Mesenchymal stem cell (in vitro differentiated cells and primary cell): Measurements from ENCODE around the gene VPREB1.

Source experiments
- DNase-seq: peaks from one replicate; pipeline ENCODE4 v3.0.0-alpha.2; 2013
- H2AFZ ChIP-seq: one replicate; pipeline ENCODE4 v1.6.1; 2013; ENCODE audit warnings: low read depth, mild to moderate bottlenecking, control low read depth, inconsistent platforms, low read length, moderate library complexity
- H2AK5ac ChIP-seq: 2 replicates; pipeline ENCODE4 v1.6.1; 2013; ENCODE audit warnings: low read length, moderate library complexity, mild to moderate bottlenecking, inconsistent platforms; ENCODE audit not compliant: severe bottlenecking
- H2BK120ac ChIP-seq: one replicate; pipeline ENCODE4 v1.6.1; 2013; ENCODE audit warnings: low read depth, mild to moderate bottlenecking, inconsistent platforms, low read length, moderate library complexity
- H2BK12ac ChIP-seq, 2 experiments: one replicate each; pipeline ENCODE4 v1.6.1; 2013; ENCODE audit warnings: inconsistent platforms in 2 of 2, low read length in 2 of 2, mild to moderate bottlenecking in 2 of 2, moderate library complexity in 2 of 2, control low read depth in 1 of 2
- H2BK15ac ChIP-seq: one replicate; pipeline ENCODE4 v1.6.1; 2013; ENCODE audit warnings: mild to moderate bottlenecking, low read depth, inconsistent platforms; ENCODE audit not compliant: poor library complexity, severe bottlenecking
- H2BK5ac ChIP-seq: 2 replicates; pipeline ENCODE4 v1.6.1; 2013; ENCODE audit warnings: low read depth, mild to moderate bottlenecking, low read length, control low read depth, inconsistent platforms; ENCODE audit not compliant: poor library complexity, severe bottlenecking
- H3K14ac ChIP-seq, 2 experiments: one replicate each; pipeline ENCODE4 v1.6.1; 2013; ENCODE audit warnings: inconsistent platforms in 2 of 2, low read length in 2 of 2, control low read depth in 1 of 2, mild to moderate bottlenecking in 1 of 2, moderate library complexity in 1 of 2
- H3K18ac ChIP-seq, 2 experiments: one replicate each; pipeline ENCODE4 v1.6.1; 2013; ENCODE audit warnings: inconsistent platforms in 2 of 2, low read length in 2 of 2, control low read depth in 1 of 2, low read depth in 1 of 2, mild to moderate bottlenecking in 1 of 2
- H3K23ac ChIP-seq, 2 experiments: one replicate each; pipeline ENCODE4 v1.6.1; 2013; ENCODE audit warnings: inconsistent platforms in 2 of 2, low read length in 2 of 2, mild to moderate bottlenecking in 2 of 2, moderate library complexity in 2 of 2, control low read depth in 1 of 2
- H3K27ac ChIP-seq: 2 replicates; pipeline ENCODE4 v1.5.1; 2013; ENCODE audit warnings: mild to moderate bottlenecking, moderate library complexity, low read length, control low read depth, inconsistent platforms; ENCODE audit not compliant: poor library complexity, severe bottlenecking
- H3K27me3 ChIP-seq, 2 experiments: 2 replicates each; pipeline versions ENCODE4 v1.6.1 to v1.7.0; 2013; ENCODE audit warnings: low read length in 2 of 2, mild to moderate bottlenecking in 2 of 2, moderate library complexity in 2 of 2, control low read depth in 1 of 2, inconsistent platforms in 1 of 2; ENCODE audit not compliant: control insufficient read depth in 1 of 2, insufficient read depth in 1 of 2
- H3K36me3 ChIP-seq, 2 experiments: 2 replicates each; pipeline versions ENCODE4 v1.6.1 to v1.7.0; 2013; ENCODE audit warnings: low read length in 2 of 2, control low read depth in 1 of 2, inconsistent platforms in 1 of 2, low read depth in 1 of 2, mild to moderate bottlenecking in 1 of 2; ENCODE audit not compliant: insufficient read depth in 2 of 2, control insufficient read depth in 1 of 2
- H3K4ac ChIP-seq, 2 experiments: one replicate each; pipeline ENCODE4 v1.6.1; 2013; ENCODE audit warnings: inconsistent platforms in 2 of 2, low read length in 2 of 2, mild to moderate bottlenecking in 2 of 2, moderate library complexity in 2 of 2, control low read depth in 1 of 2, low read depth in 1 of 2
- H3K4me1 ChIP-seq: 2 replicates; pipeline ENCODE4 v1.6.1; 2013; ENCODE audit warnings: low read depth, low read length, control low read depth; ENCODE audit not compliant: control insufficient read depth, insufficient read depth
- H3K4me2 ChIP-seq: 2 replicates; pipeline ENCODE4 v1.6.1; 2013; ENCODE audit warnings: low read length, mild to moderate bottlenecking, inconsistent platforms; ENCODE audit not compliant: poor library complexity, severe bottlenecking
- H3K4me3 ChIP-seq, 2 experiments: 2 replicates each; pipeline versions ENCODE4 v1.5.1 to v1.7.0; 2013; ENCODE audit warnings: low read length in 2 of 2, mild to moderate bottlenecking in 2 of 2, control low read depth in 1 of 2, low read depth in 1 of 2; ENCODE audit not compliant: insufficient read depth in 1 of 2
- H3K79me1 ChIP-seq: replicated peaks from 2 replicates; pipeline ENCODE4 v1.6.1; 2013; ENCODE audit warnings: mild to moderate bottlenecking, control low read depth, low read length, inconsistent platforms; ENCODE audit not compliant: poor library complexity, severe bottlenecking
- H3K9ac ChIP-seq: 2 replicates; pipeline ENCODE4 v1.7.0; 2013; ENCODE audit warnings: mild to moderate bottlenecking, low read length, moderate library complexity
- H3K9me3 ChIP-seq: 2 replicates; pipeline ENCODE4 v1.7.0; 2013; ENCODE audit warnings: mild to moderate bottlenecking, low read length; ENCODE audit not compliant: control insufficient read depth
- H4K8ac ChIP-seq: one replicate; pipeline ENCODE4 v1.6.1; 2013; ENCODE audit warnings: inconsistent platforms, mild to moderate bottlenecking, low read length, moderate library complexity
- H4K91ac ChIP-seq: one replicate; pipeline ENCODE4 v1.6.1; 2013; ENCODE audit warnings: mild to moderate bottlenecking, low read length, inconsistent platforms
- WGBS: methylation state at CpG from one replicate; pipeline ENCODE4 v1.1.7; 2013; ENCODE audit warnings: mixed read lengths; 5-methylcytosine and 5-hydroxymethylcytosine counted together

Gene VPREB1

GRCh38 chr22:22200569-22201184 is 43.9 kb upstream of the VPREB1 start:
- Histone ChIP-seq H2AK5ac (no peak overlapping the region), H3K27ac (no peak overlapping the region), H2BK120ac (no peak overlapping the region), H3K4ac (no peak overlapping the region), H3K4me3 (no peak overlapping the region), H2BK15ac (no peak overlapping the region), H3K18ac (no peak overlapping the region), H3K9me3 (no peaks in the 10 kb centered on the region), H2BK5ac (no peak overlapping the region), H4K8ac (no peak overlapping the region), H3K79me1 (no peaks in the 10 kb centered on the region), H3K14ac (no peak overlapping the region), H3K36me3 (no peaks in the 10 kb centered on the region), H3K4me2 (no peak overlapping the region), H4K91ac (no peak overlapping the region), H2BK12ac (no peak overlapping the region), H3K4me1 (peaks cover 7% of the 10 kb centered on the region), H3K23ac (no peak overlapping the region), H2AFZ (no peak overlapping the region), H3K27me3 (peaks cover 44 to 82% of the 10 kb centered on the region in 2 experiments), H3K9ac (no peak overlapping the region)
- WGBS: 72% methylated on average over 4 of the region's 4 CpGs
- DNase-seq: no peak

- Histone ChIP-seq H2AFZ (no peak overlapping the region), H3K36me3 (no peaks in the 10 kb centered on the region)
- 49% methylated on average over 11 of the region's 11 CpGs for WGBS
Measured at GRCh38 chr22:22201185-22201929, 43.2 kb upstream of the VPREB1 start.

GRCh38 chr22:22201930-22202343 is 42.6 kb upstream of the VPREB1 start:
- Histone ChIP-seq H2BK120ac (no peak overlapping the region), H2BK5ac (no peak overlapping the region), H3K4me1 (peaks cover 7% of the 10 kb centered on the region), H3K23ac (no peak overlapping the region), H2BK12ac (no peak overlapping the region), H2BK15ac (no peak overlapping the region), H4K8ac (no peak overlapping the region), H2AK5ac (no peak overlapping the region), H3K36me3 (no peaks in the 10 kb centered on the region), H3K27me3 (peaks cover 42 to 82% of the 10 kb centered on the region in 2 experiments), H3K9me3 (no peaks in the 10 kb centered on the region), H3K4me3 (no peak overlapping the region), H3K27ac (no peak overlapping the region), H3K9ac (no peak overlapping the region), H4K91ac (no peak overlapping the region), H3K79me1 (no peaks in the 10 kb centered on the region), H3K4ac (no peak overlapping the region), H2AFZ (no peak overlapping the region), H3K4me2 (no peak overlapping the region), H3K14ac (no peak overlapping the region), H3K18ac (no peak overlapping the region)
- 57% methylated on average over 5 of the region's 6 CpGs for WGBS
- DNase-seq: no peak

More at GRCh38 chr22:22201185-22201929, 43.2 kb upstream of the VPREB1 start:
- no peak overlapping the region for H3K9ac ChIP-seq
- no peaks in the 10 kb centered on the region for H3K9me3 ChIP-seq
- H4K91ac ChIP-seq: no peak overlapping the region
- H2BK15ac ChIP-seq: no peak overlapping the region
- peaks cover 7% of the 10 kb centered on the region for H3K4me1 ChIP-seq
- peaks cover 38 to 82% of the 10 kb centered on the region in 2 experiments for H3K27me3 ChIP-seq
- no peak overlapping the region for H3K14ac ChIP-seq
- no peak overlapping the region for H2BK5ac ChIP-seq
- no peak overlapping the region for H3K27ac ChIP-seq
- H3K79me1 ChIP-seq: no peaks in the 10 kb centered on the region
- H4K8ac ChIP-seq: no peak overlapping the region
- peak; percentile 43 for DNase-seq
- H2AK5ac ChIP-seq: no peak overlapping the region
- H3K4ac ChIP-seq: no peak overlapping the region
- H3K4me3 ChIP-seq: no peak overlapping the region
- no peak overlapping the region for H3K4me2 ChIP-seq
- no peak overlapping the region for H3K23ac ChIP-seq
- no peak overlapping the region for H2BK12ac ChIP-seq
- no peak overlapping the region for H3K18ac ChIP-seq
- no peak overlapping the region for H2BK120ac ChIP-seq

- Histone ChIP-seq H3K27me3 (peaks cover 36 to 79% of the 10 kb centered on the region in 2 experiments), H3K18ac (no peak overlapping the region), H2AK5ac (no peak overlapping the region), H3K9ac (no peak overlapping the region), H3K4me2 (no peak overlapping the region), H3K9me3 (no peaks in the 10 kb centered on the region), H3K23ac (no peak overlapping the region), H3K79me1 (no peaks in the 10 kb centered on the region), H3K4ac (no peak overlapping the region), H3K4me3 (no peak overlapping the region), H3K27ac (no peak overlapping the region), H3K36me3 (no peaks in the 10 kb centered on the region), H4K8ac (no peak overlapping the region), H3K4me1 (peaks cover 9% of the 10 kb centered on the region), H2AFZ (no peak overlapping the region), H3K14ac (no peak overlapping the region), H2BK120ac (no peak overlapping the region), H2BK12ac (no peak overlapping the region), H2BK15ac (no peak overlapping the region), H2BK5ac (no peak overlapping the region), H4K91ac (no peak overlapping the region)
- WGBS: 65% methylated on average over 39 of the region's 39 CpGs
- no peak for DNase-seq
Measured at GRCh38 chr22:22203048-22203971, 41.3 kb upstream of the VPREB1 start.
